SK-N-SH (cell line): Measurements from ENCODE around the gene CDPF1. TPM values are rescaled to one million over a fixed set of nuclear protein-coding genes. Genes with fewer than 3 reads are reported as not detected.

Experiments
- CTCF ChIA-PET: fragments of 300-600, 350-600 bp; formaldehyde crosslinking; extraction: SDS; loops from one replicate; lab custom pipeline; 2021; lab: Yijun Ruan, JAX
- POLR2A ChIA-PET: fragments of 350-600 bp; sonication (Branson Sonifier 250); formaldehyde crosslinking; extraction: SDS; loops from one replicate; lab custom pipeline; 2020; ENCODE audit warnings: antibody characterized with exemption, inconsistent platforms; lab: Yijun Ruan, JAX
- DNase-seq: peaks from one replicate; pipeline ENCODE4 v3.0.0; 2012
- H2AFZ ChIP-seq: fragments of 200-600 bp; sonication (generic); 2 replicates; pipeline ENCODE4 v1.8.1; 2016; ENCODE audit warnings: antibody characterized with exemption, mild to moderate bottlenecking, low read depth
- H3F3A ChIP-seq: fragments of 200-600 bp; sonication (generic); replicated peaks from 2 replicates; pipeline ENCODE3; 2016; ENCODE audit warnings: antibody characterized with exemption, mild to moderate bottlenecking; ENCODE audit not compliant: insufficient read depth
- H3K27ac ChIP-seq, 2 experiments: fragments of 200-500 bp in 1 of 2; fragments of 200-600 bp in 1 of 2; sonication (Bioruptor generic) in 1 of 2; sonication (generic), shearing (Covaris generic) in 1 of 2; 2 replicates each; pipeline versions ENCODE4 v1.5.1 to v1.6.1; 2014 to 2016; ENCODE audit warnings: low read depth in 2 of 2, inconsistent platforms in 1 of 2, low read length in 1 of 2, mild to moderate bottlenecking in 1 of 2, mixed read lengths in 1 of 2
- H3K27me3 ChIP-seq: fragments of 200-600 bp; sonication (generic), shearing (Covaris generic); 2 replicates; pipeline ENCODE4 v1.6.1; 2016; ENCODE audit warnings: mixed run types; ENCODE audit not compliant: insufficient read depth
- H3K36me3 ChIP-seq, 2 experiments: fragments of 200-500 bp in 1 of 2; fragments of 200-600 bp in 1 of 2; sonication (Bioruptor generic) in 1 of 2; sonication (generic) in 1 of 2; replicated peaks in 1 of 2; 2 replicates each; pipeline versions ENCODE3 to v1.5.1; 2014 to 2016; ENCODE audit warnings: low read length in 1 of 2, mild to moderate bottlenecking in 1 of 2; ENCODE audit not compliant: insufficient read depth in 2 of 2, control insufficient read depth in 1 of 2
- H3K4me1 ChIP-seq, 2 experiments: fragments of 200-500 bp in 1 of 2; fragments of 200-600 bp in 1 of 2; sonication (Bioruptor generic) in 1 of 2; sonication (generic), shearing (Covaris generic) in 1 of 2; 2 replicates each; pipeline versions ENCODE4 v1.5.1 to v1.6.1; 2014 to 2016; ENCODE audit warnings: low read depth in 1 of 2, low read length in 1 of 2, mixed run types in 1 of 2; ENCODE audit not compliant: insufficient read depth in 2 of 2, control insufficient read depth in 1 of 2
- H3K4me2 ChIP-seq: fragments of 200-600 bp; sonication (generic), shearing (Covaris generic); 2 replicates; pipeline ENCODE4 v1.6.1; 2017; ENCODE audit warnings: mixed run types
- H3K4me3 ChIP-seq, 2 experiments: fragments of 200-500 bp in 1 of 2; fragments of 200-600 bp in 1 of 2; sonication (Bioruptor generic) in 1 of 2; sonication (generic), shearing (Covaris generic) in 1 of 2; 2 replicates each; pipeline versions ENCODE4 v1.5.1 to v1.8.1; 2014 to 2016; ENCODE audit warnings: low read depth in 2 of 2, inconsistent platforms in 1 of 2, low read length in 1 of 2, mild to moderate bottlenecking in 1 of 2, mixed read lengths in 1 of 2, moderate library complexity in 1 of 2
- H3K79me2 ChIP-seq: fragments of 200-600 bp; sonication (generic); 2 replicates; pipeline ENCODE4 v1.8.1; 2017; ENCODE audit warnings: mild to moderate bottlenecking; ENCODE audit not compliant: insufficient read depth
- H3K9ac ChIP-seq: fragments of 200-600 bp; sonication (generic); 2 replicates; pipeline ENCODE4 v1.6.1; 2017; ENCODE audit warnings: mixed run types
- H3K9me2 ChIP-seq: fragments of 200-600 bp; sonication (generic); 2 replicates; pipeline ENCODE4 v1.6.1; 2017; ENCODE audit warnings: mixed run types
- H3K9me3 ChIP-seq: fragments of 200-600 bp; sonication (generic); 2 replicates; pipeline ENCODE4 v1.6.1; 2017; ENCODE audit warnings: mixed run types, mild to moderate bottlenecking, moderate library complexity
- H4K20me1 ChIP-seq: fragments of 200-600 bp; sonication (generic); 2 replicates; pipeline ENCODE4 v1.6.1; 2017; ENCODE audit warnings: mild to moderate bottlenecking, mixed run types; ENCODE audit not compliant: insufficient read depth
- CHD2 ChIP-seq: fragments of 150-350 bp; IDR thresholded peaks from 2 replicates; pipeline ENCODE4 v1.6.1; 2018; ENCODE audit warnings: low read length; ENCODE audit not compliant: partially characterized antibody
- GABPA ChIP-seq: IDR thresholded peaks from 2 replicates; pipeline ENCODE4 v1.4.0; 2012; ENCODE audit warnings: low read depth, mild to moderate bottlenecking
- IRF3 ChIP-seq: fragments of 150-350 bp; IDR thresholded peaks from 2 replicates; pipeline ENCODE4 v1.6.1; 2016; ENCODE audit warnings: mild to moderate bottlenecking, low read depth, low read length
- MEF2A ChIP-seq: IDR thresholded peaks from 2 replicates; pipeline ENCODE4 v1.4.0; 2012; ENCODE audit warnings: low read depth, borderline replicate concordance
- NFIC ChIP-seq: IDR thresholded peaks from 2 replicates; pipeline ENCODE4 v1.4.0; 2012; ENCODE audit warnings: borderline replicate concordance
- NRF1 ChIP-seq: IDR thresholded peaks from 2 replicates; pipeline ENCODE4 v1.6.1; 2012; ENCODE audit warnings: low read depth, mild to moderate bottlenecking, low read length
- RCOR1 ChIP-seq: fragments of 150-350 bp; IDR thresholded peaks from 2 replicates; pipeline ENCODE4 v1.6.1; 2017; ENCODE audit warnings: antibody characterized with exemption, low read length
- REST ChIP-seq: IDR thresholded peaks from 2 replicates; pipeline ENCODE4 v1.6.1; 2012; ENCODE audit warnings: mild to moderate bottlenecking, low read depth, low read length, moderate library complexity
- RXRA ChIP-seq: IDR thresholded peaks from 2 replicates; pipeline ENCODE4 v1.4.0; 2012; ENCODE audit warnings: low read depth, mild to moderate bottlenecking, borderline replicate concordance
- SIN3A ChIP-seq: IDR thresholded peaks from 2 replicates; pipeline ENCODE4 v1.6.1; 2012; ENCODE audit warnings: low read depth, mild to moderate bottlenecking, low read length, moderate library complexity, borderline replicate concordance
- USF1 ChIP-seq: IDR thresholded peaks from 2 replicates; pipeline ENCODE4 v1.4.0; 2012; ENCODE audit warnings: low read depth, borderline replicate concordance
- USF2 ChIP-seq: fragments of 150-350 bp; IDR thresholded peaks from 2 replicates; pipeline ENCODE4 v1.6.1; 2017; ENCODE audit warnings: antibody characterized with exemption, low read length, low read depth, borderline replicate concordance
- ZBTB33 ChIP-seq: IDR thresholded peaks from 2 replicates; pipeline ENCODE4 v1.4.0; 2012; ENCODE audit warnings: low read depth, borderline replicate concordance
- WGBS: methylation state at CpG from one replicate; pipeline ENCODE4 v1.1.6; 2017; ENCODE audit warnings: low lambda C conversion rate; 5-methylcytosine and 5-hydroxymethylcytosine counted together
- polyA plus RNA-seq, 3 experiments: library from polyadenylated mRNA; depleted of rRNA; stranded (reverse); fragments of >200 nt; gene quantifications; 2 replicates each; pipeline ENCODE4 v1.2.3, GENCODE V29; 2012

CDPF1 gene
- polyA plus RNA-seq, 1 of the 3 experiments (the other 2 are of a cell fraction) = 25.3 TPM

GRCh38 chr22:46272196-46272595 lies 22.1 kb upstream of the CDPF1 start:
- no peak overlapping the region for H3K9ac ChIP-seq
- no peaks in the 10 kb centered on the region for H3K27me3 ChIP-seq
- H4K20me1 ChIP-seq = no peaks in the 10 kb centered on the region
- ChIA-PET CTCF (no interaction called here), POLR2A (no interaction called here)
- H3K9me3 ChIP-seq = no peaks in the 10 kb centered on the region
- no peak overlapping the region for H3K4me3 ChIP-seq
- H3K9me2 ChIP-seq = no peaks in the 10 kb centered on the region
- no peak for TF ChIP-seq REST
- no peak for TF ChIP-seq RXRA
- H3K4me2 ChIP-seq = no peak overlapping the region
- H2AFZ ChIP-seq = no peak overlapping the region
- H3K79me2 ChIP-seq = peaks cover 26% of the 10 kb centered on the region
- no peak overlapping the region for H3K27ac ChIP-seq
- DNase-seq = no peak
- WGBS = 99% methylated on average over 7 of the region's 8 CpGs
- H3F3A ChIP-seq = peaks cover 6% of the 10 kb centered on the region
- H3K4me1 ChIP-seq = peaks cover 0 to 12% of the 10 kb centered on the region in 2 experiments; a peak in 2 of 4 replicates
- peaks cover 24 to 36% of the 10 kb centered on the region in 2 experiments for H3K36me3 ChIP-seq

- H2AFZ ChIP-seq = no peak overlapping the region
- H3K36me3 ChIP-seq = peaks cover 6 to 23% of the 10 kb centered on the region in 2 experiments
- WGBS = 98% methylated on average over 10 of the region's 11 CpGs
- no peaks in the 10 kb centered on the region for H3K27me3 ChIP-seq
- H3K9me3 ChIP-seq = no peaks in the 10 kb centered on the region
- no peak overlapping the region for H3K4me3 ChIP-seq
- H3K79me2 ChIP-seq = peaks cover 26% of the 10 kb centered on the region
- DNase-seq = no peak
- no peaks in the 10 kb centered on the region for H4K20me1 ChIP-seq
- peaks cover 0 to 12% of the 10 kb centered on the region in 2 experiments; a peak in 2 of 4 replicates for H3K4me1 ChIP-seq
- peak overlapping the region; percentile 92 for H3K4me2 ChIP-seq
- no peak overlapping the region for H3K27ac ChIP-seq
- ChIA-PET CTCF (interaction anchor here (1.1 to 1.6 kb wide), 3 partner anchors 14 to 275 kb away, joined by 3 to 6 read pairs (median 3); no protein-coding TSS in a partner anchor), POLR2A (interaction anchor here (0.5 to 1.2 kb wide), 2 partner anchors 26 to 28 kb away, joined by 3 to 4 read pairs; no protein-coding TSS in a partner anchor)
- no peaks in the 10 kb centered on the region for H3K9me2 ChIP-seq
- no peak overlapping the region for H3K9ac ChIP-seq
- H3F3A ChIP-seq = peaks cover 10% of the 10 kb centered on the region
- TF ChIP-seq IRF3 (no peak), SIN3A (no peak), REST (no peak), NFIC (no peak), CHD2 (no peak), USF1 (no peak), USF2 (no peak), NRF1 (no peak), GABPA (no peak), MEF2A (no peak), ZBTB33 (no peak), RCOR1 (no peak)
Observed at GRCh38 chr22:46269564-46269963, 19.5 kb upstream of the CDPF1 start.
